Calu3 (cell line): ENCODE measurements around the gene ANAPC7. TPM values are rescaled to one million over a fixed set of nuclear protein-coding genes. Genes with fewer than 3 reads are reported as not detected.

Source experiments
- BruUV-seq: library from RNA; stranded (reverse); fragments of 400-500 nt; replicated peaks from 2 replicates; lab custom pipeline; 2021; lab: Mats Ljungman, UMichigan
- CTCF ChIA-PET: fragments of 300-600 bp; sonication (Branson Sonifier 250); formaldehyde crosslinking; loops from one replicate; lab custom pipeline; 2022; ENCODE audit warnings: antibody characterized with exemption; lab: Charles Lee
- DNase-seq: peaks from one replicate; pipeline ENCODE4 v3.0.0; 2022
- H3K27ac Mint-ChIP-seq: one replicate; pipeline ENCODE4 v1.8.0; 2022; ENCODE audit warnings: mixed read lengths; ENCODE audit not compliant: unreplicated experiment
- H3K27me3 Mint-ChIP-seq: one replicate; pipeline ENCODE4 v1.8.0; 2022; ENCODE audit warnings: mixed read lengths; ENCODE audit not compliant: unreplicated experiment
- H3K36me3 Mint-ChIP-seq: one replicate; pipeline ENCODE4 v1.8.0; 2022; ENCODE audit warnings: mild to moderate bottlenecking, moderate library complexity, mixed read lengths; ENCODE audit not compliant: insufficient read depth, unreplicated experiment
- H3K4me1 Mint-ChIP-seq: one replicate; pipeline ENCODE4 v1.8.0; 2022; ENCODE audit warnings: mild to moderate bottlenecking, low read depth, mixed read lengths; ENCODE audit not compliant: unreplicated experiment
- H3K4me3 Mint-ChIP-seq: one replicate; pipeline ENCODE4 v1.8.0; 2022; ENCODE audit warnings: mild to moderate bottlenecking, low read depth, moderate library complexity, mixed read lengths; ENCODE audit not compliant: unreplicated experiment
- H3K9me3 Mint-ChIP-seq: one replicate; pipeline ENCODE4 v1.8.0; 2022; ENCODE audit warnings: low read depth, mixed read lengths; ENCODE audit not compliant: unreplicated experiment
- CTCF ChIP-seq: fragments of 200-600 bp; IDR thresholded peaks from one replicate; pipeline ENCODE4 v1.8.0; 2022; ENCODE audit warnings: antibody characterized with exemption; ENCODE audit not compliant: unreplicated experiment
- intact Hi-C: fragments of 100-400 bp; cut with micrococcal nuclease; formaldehyde crosslinking; loops from one replicate; pipeline ENCODE4 v1.10.0; 2022; ENCODE audit not compliant: unreplicated experiment
- total RNA-seq: library from RNA; stranded (reverse); gene quantifications from 2 replicates; pipeline ENCODE4 v1.2.3, GENCODE V29; 2022

The ANAPC7 gene
- total RNA-seq, 1 experiment from 2014 or later = 136 TPM

DNA sequence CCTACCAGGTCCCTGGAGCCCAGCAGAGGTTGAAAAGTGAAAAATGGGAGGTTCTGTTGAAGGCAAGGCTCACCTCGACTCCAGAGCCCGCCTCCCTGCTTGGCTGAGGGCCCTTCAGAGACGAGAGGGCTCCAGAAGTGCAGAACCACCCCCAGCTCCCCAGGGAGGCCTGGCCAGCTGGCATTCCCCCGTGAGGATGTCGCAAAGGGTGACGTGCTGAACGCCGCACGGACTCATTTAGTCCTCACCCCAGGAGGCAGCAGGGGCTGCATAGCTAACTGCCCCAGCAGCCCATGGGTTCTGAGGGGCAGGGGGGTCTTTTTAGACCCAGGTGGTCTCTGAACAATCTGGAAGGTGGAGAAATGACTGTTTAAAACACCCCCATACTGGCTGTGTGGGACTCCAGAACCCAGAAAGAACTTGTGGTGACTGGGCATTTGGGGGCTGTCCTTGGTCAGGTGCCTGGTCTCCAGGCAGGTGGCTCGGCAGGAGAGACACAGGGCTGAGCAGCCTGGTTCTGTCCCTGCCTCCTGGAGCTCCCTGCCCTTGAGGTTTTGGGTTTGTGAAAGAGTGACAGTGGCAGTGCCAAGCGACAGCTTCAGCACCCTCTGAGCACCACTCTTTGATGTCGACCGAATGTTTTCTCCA is 32.0 kb downstream of the ANAPC7 start:
- Mint-ChIP-seq H3K36me3 (peaks cover 61% of the 10 kb centered on the region), H3K9me3 (no peaks in the 10 kb centered on the region), H3K4me3 (no peak overlapping the region), H3K4me1 (no peaks in the 10 kb centered on the region), H3K27ac (no peak overlapping the region), H3K27me3 (no peaks in the 10 kb centered on the region)
- CTCF ChIA-PET = interaction anchor here (0.6 kb wide), 1 partner anchor 23 kb away, joined by 5 read pairs; no protein-coding TSS in a partner anchor
- no TSS peak for BruUV-seq
- TF ChIP-seq CTCF = no peak
- intact Hi-C loops = no loop called here
- no peak for DNase-seq

DNA sequence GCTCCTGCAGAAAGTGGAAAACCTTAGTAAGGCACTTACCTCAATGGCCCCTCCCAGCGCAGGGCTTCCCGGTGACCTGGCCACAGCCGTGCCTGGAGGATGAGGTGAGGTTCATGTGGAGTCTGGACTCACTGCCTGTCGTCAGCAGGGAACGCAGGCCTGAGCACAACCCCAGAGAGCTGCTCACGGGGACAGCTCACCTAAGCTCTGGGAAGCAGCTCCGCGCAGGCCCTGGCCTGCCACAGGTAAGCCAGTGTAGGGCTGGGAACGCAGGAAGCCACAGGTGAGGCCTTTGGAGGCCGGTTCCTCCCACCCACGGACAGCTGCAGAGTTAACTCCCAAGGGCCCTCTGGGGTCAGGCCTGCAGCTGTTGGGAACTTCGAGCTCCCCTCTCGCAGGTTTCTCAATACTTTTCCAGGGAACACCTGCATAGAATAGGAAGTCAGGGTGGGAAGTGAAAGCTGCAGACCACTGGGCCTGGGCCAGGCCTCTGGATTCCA is 32.7 kb downstream of the ANAPC7 start:
- no peak overlapping the region for H3K27ac Mint-ChIP-seq
- CTCF ChIA-PET = interaction anchor here (0.6 kb wide), 1 partner anchor 23 kb away, joined by 5 read pairs; no protein-coding TSS in a partner anchor
- BruUV-seq = no TSS peak
- intact Hi-C loops = no loop called here
- H3K4me1 Mint-ChIP-seq = no peaks in the 10 kb centered on the region
- peaks cover 58% of the 10 kb centered on the region for H3K36me3 Mint-ChIP-seq
- no peak for TF ChIP-seq CTCF
- H3K27me3 Mint-ChIP-seq = no peaks in the 10 kb centered on the region
- H3K4me3 Mint-ChIP-seq = no peak overlapping the region
- DNase-seq = no peak
- H3K9me3 Mint-ChIP-seq = no peaks in the 10 kb centered on the region

DNA sequence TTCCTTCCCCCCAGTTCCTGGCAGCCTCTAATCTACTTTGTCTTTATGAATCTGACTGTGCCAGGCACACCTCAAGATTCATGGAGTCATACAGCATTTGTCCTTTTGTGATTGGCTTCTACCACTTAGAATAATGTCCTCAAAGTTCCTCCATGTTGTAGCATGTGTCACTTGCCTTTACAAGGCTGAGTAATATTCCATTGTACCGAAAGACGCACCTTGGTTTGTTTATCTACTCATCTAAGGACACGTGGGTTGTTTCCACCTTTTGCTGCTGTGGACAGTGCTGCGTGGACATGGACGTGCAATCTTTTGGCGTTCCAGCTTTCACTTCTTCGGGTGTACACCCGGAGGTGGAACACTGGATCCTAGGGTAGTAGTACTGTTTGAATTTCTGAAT is 33.5 kb downstream of the ANAPC7 start:
- no peak overlapping the region for H3K4me3 Mint-ChIP-seq
- no peak for TF ChIP-seq CTCF
- DNase-seq = no peak
- no peaks in the 10 kb centered on the region for H3K9me3 Mint-ChIP-seq
- no peak overlapping the region for H3K27ac Mint-ChIP-seq
- H3K4me1 Mint-ChIP-seq = no peaks in the 10 kb centered on the region
- no TSS peak for BruUV-seq
- no peaks in the 10 kb centered on the region for H3K27me3 Mint-ChIP-seq
- CTCF ChIA-PET = no interaction called here
- intact Hi-C loops = no loop called here
- peaks cover 50% of the 10 kb centered on the region for H3K36me3 Mint-ChIP-seq

GRCh38 chr12:110367181-110367864 is 36.2 kb downstream of the ANAPC7 start:
- H3K27me3 Mint-ChIP-seq = no peaks in the 10 kb centered on the region
- H3K4me3 Mint-ChIP-seq = no peak overlapping the region
- no peak for TF ChIP-seq CTCF
- peaks cover 32% of the 10 kb centered on the region for H3K36me3 Mint-ChIP-seq
- no peak for DNase-seq
- no peaks in the 10 kb centered on the region for H3K9me3 Mint-ChIP-seq
- no peaks in the 10 kb centered on the region for H3K4me1 Mint-ChIP-seq
- BruUV-seq = no TSS peak
- CTCF ChIA-PET = interaction anchor here (0.5 to 0.6 kb wide), 2 partner anchors 16 to 346 kb away, joined by 3 to 5 read pairs; no protein-coding TSS in a partner anchor
- H3K27ac Mint-ChIP-seq = no peak overlapping the region
- intact Hi-C loops = no loop called here
